OCI-LY7 (cell line): ENCODE data around the gene FRA10AC1. TPM values are rescaled to one million over a fixed set of nuclear protein-coding genes. Genes with fewer than 3 reads are reported as not detected.
A peak's percentile ranks its signal among the peaks of the same experiment; 100 is the strongest.

Source experiments
- BruUV-seq: library from RNA; stranded (reverse); fragments of 400-500 nt; replicated peaks from 2 replicates; lab custom pipeline; 2021; lab: Mats Ljungman, UMichigan
- CTCF ChIA-PET: fragments of 300-600 bp; sonication (Branson Sonifier 250); formaldehyde crosslinking; loops from one replicate; lab custom pipeline; 2022; ENCODE audit warnings: antibody characterized with exemption; ENCODE audit not compliant: unreplicated experiment; lab: Charles Lee
- POLR2A ChIA-PET: fragments of 300-600 bp; sonication (Branson Sonifier 250); formaldehyde crosslinking; loops from one replicate; lab custom pipeline; 2022; ENCODE audit warnings: antibody characterized with exemption; lab: Charles Lee
- DNase-seq: peaks from one replicate; pipeline ENCODE4 v3.0.0-alpha.2; 2015; ENCODE audit warnings: low spot score
- H2AFZ ChIP-seq: fragments of 200-600 bp; sonication (generic), shearing (Covaris generic); 2 replicates; pipeline ENCODE4 v1.6.1; 2014; ENCODE audit warnings: mild to moderate bottlenecking, antibody characterized with exemption, low read length, moderate library complexity
- H3K27ac ChIP-seq: fragments of 200-600 bp; sonication (generic); 2 replicates; pipeline ENCODE4 v1.5.1; 2014; ENCODE audit warnings: mixed run types, low read depth, mild to moderate bottlenecking, moderate library complexity, low read length, inconsistent platforms; ENCODE audit not compliant: poor library complexity, severe bottlenecking
- H3K36me3 ChIP-seq: fragments of 200-600 bp; sonication (generic); 2 replicates; pipeline ENCODE4 v1.6.1; 2014; ENCODE audit warnings: mild to moderate bottlenecking, antibody characterized with exemption, low read length, moderate library complexity, mixed read lengths; ENCODE audit not compliant: insufficient read depth
- H3K4me1 ChIP-seq: fragments of 200-600 bp; sonication (generic); 2 replicates; pipeline ENCODE4 v1.5.1; 2014; ENCODE audit warnings: mild to moderate bottlenecking, low read length; ENCODE audit not compliant: insufficient read depth, poor library complexity, severe bottlenecking
- H3K4me2 ChIP-seq: fragments of 200-600 bp; sonication (generic); 2 replicates; pipeline ENCODE4 v1.6.1; 2014; ENCODE audit warnings: mild to moderate bottlenecking, low read length
- H3K4me3 ChIP-seq: fragments of 200-600 bp; sonication (generic); 2 replicates; pipeline ENCODE4 v1.5.1; 2014; ENCODE audit warnings: mild to moderate bottlenecking, low read depth, low read length; ENCODE audit not compliant: poor library complexity, severe bottlenecking
- H3K79me2 ChIP-seq: fragments of 200-600 bp; sonication (generic); 2 replicates; pipeline ENCODE4 v1.6.1; 2016; ENCODE audit warnings: low read depth, mild to moderate bottlenecking, low read length, moderate library complexity, mixed read lengths; ENCODE audit not compliant: insufficient read depth
- H3K9me2 ChIP-seq: fragments of 200-600 bp; sonication (generic); 2 replicates; pipeline ENCODE4 v1.6.1; 2016; ENCODE audit warnings: mild to moderate bottlenecking, low read length, mixed read lengths; ENCODE audit not compliant: insufficient read depth
- H3K9me3 ChIP-seq: fragments of 200-600 bp; sonication (generic); 2 replicates; pipeline ENCODE4 v1.6.1; 2014; ENCODE audit warnings: mild to moderate bottlenecking, mixed run types, low read length, mixed read lengths
- H4K20me1 ChIP-seq: fragments of 200-600 bp; sonication (generic); 2 replicates; pipeline ENCODE4 v1.6.1; 2014; ENCODE audit warnings: mild to moderate bottlenecking, antibody characterized with exemption, low read length, moderate library complexity, mixed read lengths; ENCODE audit not compliant: insufficient read depth
- EZH2phosphoT487 ChIP-seq: fragments of 200-600 bp; sonication (generic); IDR thresholded peaks from 2 replicates; pipeline ENCODE4 v1.6.1; 2018; ENCODE audit warnings: low read depth, borderline replicate concordance, mild to moderate bottlenecking, mixed run types, antibody characterized with exemption, low read length, moderate library complexity, mixed read lengths
- intact Hi-C: fragments of 100-400 bp; cut with micrococcal nuclease; formaldehyde crosslinking; loops from one replicate; pipeline ENCODE4 v1.10.0; 2022; ENCODE audit not compliant: unreplicated experiment
- total RNA-seq, 2 experiments: library from RNA; depleted of rRNA in 1 of 2; stranded (reverse); fragments of >200 nt in 1 of 2; shearing (Covaris generic) in 1 of 2; gene quantifications; 2 replicates each; pipeline ENCODE4 v1.2.3, GENCODE V29; 2014 to 2022
- TF ChIP-seq, protein P1 (sequence below): fragments of 200-600 bp; sonication (generic); conservative IDR thresholded peaks from 2 replicates; pipeline ENCODE4 v1.5.1; 2014; ENCODE audit warnings: mild to moderate bottlenecking, antibody characterized with exemption, low read length, moderate library complexity, mixed read lengths

Gene FRA10AC1
- total RNA-seq, 2 experiments from 2014 or later = 11.9 to 30.2 TPM

DNA sequence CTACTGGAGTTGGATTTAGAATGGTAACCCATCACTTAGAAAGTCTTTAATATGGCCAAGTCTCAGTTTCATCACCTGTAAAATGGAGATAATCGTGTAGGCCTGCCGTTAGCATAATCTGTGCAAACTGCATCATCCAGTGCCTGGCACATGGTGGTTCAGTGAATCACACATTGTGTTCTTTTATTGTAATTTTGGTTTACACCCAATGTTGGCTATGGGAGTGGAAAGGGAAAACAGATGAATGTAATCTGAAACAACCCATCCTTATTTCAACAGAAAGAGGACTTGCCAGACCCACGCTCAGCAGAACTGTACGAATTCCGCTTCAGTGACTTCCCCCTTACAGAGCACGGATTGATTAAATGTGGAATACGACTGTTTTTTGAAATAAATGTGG is 62.6 kb downstream of the FRA10AC1 start:
- POLR2A ChIA-PET = interaction anchor here (0.6 kb wide), 1 partner anchor 85 kb away, joined by 3 read pairs; no protein-coding TSS in a partner anchor
- CTCF ChIA-PET = no interaction called here
- no peaks in the 10 kb centered on the region for H3K79me2 ChIP-seq
- H3K27ac ChIP-seq = no peak overlapping the region
- no TSS peak for BruUV-seq
- H3K9me3 ChIP-seq = no peaks in the 10 kb centered on the region
- no peak overlapping the region for H2AFZ ChIP-seq
- H4K20me1 ChIP-seq = no peaks in the 10 kb centered on the region
- no peaks in the 10 kb centered on the region for H3K9me2 ChIP-seq
- H3K4me3 ChIP-seq = no peak overlapping the region
- no peak for TF ChIP-seq EZH2phosphoT487
- TF ChIP-seq, protein P1, sequence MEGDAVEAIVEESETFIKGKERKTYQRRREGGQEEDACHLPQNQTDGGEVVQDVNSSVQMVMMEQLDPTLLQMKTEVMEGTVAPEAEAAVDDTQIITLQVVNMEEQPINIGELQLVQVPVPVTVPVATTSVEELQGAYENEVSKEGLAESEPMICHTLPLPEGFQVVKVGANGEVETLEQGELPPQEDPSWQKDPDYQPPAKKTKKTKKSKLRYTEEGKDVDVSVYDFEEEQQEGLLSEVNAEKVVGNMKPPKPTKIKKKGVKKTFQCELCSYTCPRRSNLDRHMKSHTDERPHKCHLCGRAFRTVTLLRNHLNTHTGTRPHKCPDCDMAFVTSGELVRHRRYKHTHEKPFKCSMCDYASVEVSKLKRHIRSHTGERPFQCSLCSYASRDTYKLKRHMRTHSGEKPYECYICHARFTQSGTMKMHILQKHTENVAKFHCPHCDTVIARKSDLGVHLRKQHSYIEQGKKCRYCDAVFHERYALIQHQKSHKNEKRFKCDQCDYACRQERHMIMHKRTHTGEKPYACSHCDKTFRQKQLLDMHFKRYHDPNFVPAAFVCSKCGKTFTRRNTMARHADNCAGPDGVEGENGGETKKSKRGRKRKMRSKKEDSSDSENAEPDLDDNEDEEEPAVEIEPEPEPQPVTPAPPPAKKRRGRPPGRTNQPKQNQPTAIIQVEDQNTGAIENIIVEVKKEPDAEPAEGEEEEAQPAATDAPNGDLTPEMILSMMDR = no peak
- peaks cover 4% of the 10 kb centered on the region for H3K4me1 ChIP-seq
- no peak for DNase-seq
- no peak overlapping the region for H3K4me2 ChIP-seq
- no peaks in the 10 kb centered on the region for H3K36me3 ChIP-seq
- intact Hi-C loops = no loop called here

DNA sequence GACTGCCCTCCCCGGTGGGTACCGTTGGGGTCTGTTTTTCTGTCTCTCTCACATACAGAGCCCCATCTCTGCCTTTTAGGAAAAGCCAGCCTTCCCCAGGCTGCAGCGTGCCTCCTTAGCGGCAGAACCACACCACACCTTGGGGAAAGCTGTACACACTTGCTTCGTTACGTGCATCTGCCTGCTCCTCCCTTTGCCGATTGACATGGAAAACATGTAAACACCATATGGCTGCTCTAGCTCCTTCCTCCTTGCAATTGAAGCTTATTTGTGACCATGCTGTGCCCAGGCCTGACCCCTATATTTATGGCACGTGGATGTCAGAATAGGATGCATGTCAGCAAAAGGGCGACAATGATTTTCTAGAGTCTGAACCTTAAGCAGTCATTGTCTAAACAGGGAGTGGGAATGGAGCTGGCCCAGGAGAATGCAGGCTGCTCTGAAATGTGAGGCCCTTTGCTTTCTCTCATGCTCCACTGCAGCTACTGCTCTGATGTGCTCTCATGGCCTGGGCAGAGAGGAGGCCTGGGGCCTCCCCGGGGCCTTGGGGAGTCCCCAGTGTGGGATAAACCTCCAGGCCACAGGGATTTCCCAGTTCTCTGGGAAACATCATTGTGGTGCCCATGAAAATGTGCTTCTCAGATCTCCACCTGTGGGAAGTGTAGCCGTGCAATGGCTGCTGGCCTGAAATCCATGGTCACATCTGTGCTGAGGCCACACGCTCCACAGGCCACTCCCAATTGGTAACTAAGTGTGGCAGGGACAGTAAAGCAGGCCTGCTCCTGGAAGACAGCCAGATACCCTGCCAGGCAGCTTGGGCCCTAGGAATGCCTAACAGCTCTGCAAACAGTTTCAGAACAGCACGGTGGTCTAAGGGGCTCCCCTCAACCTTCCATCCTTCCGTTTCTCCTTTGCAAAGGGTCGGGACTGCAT is 71.5 kb downstream of the FRA10AC1 start:
- POLR2A ChIA-PET = interaction anchor here (4.0 kb wide), 1 partner anchor 14 kb away, joined by 17 read pairs; no protein-coding TSS in a partner anchor
- no peak for TF ChIP-seq EZH2phosphoT487
- TF ChIP-seq, protein P1 = no peak
- no peak for DNase-seq
- Histone ChIP-seq H3K27ac (no peak overlapping the region), H4K20me1 (no peaks in the 10 kb centered on the region), H3K9me3 (no peaks in the 10 kb centered on the region), H3K4me1 (peaks cover 33% of the 10 kb centered on the region), H3K9me2 (no peaks in the 10 kb centered on the region), H3K79me2 (no peaks in the 10 kb centered on the region), H3K36me3 (no peaks in the 10 kb centered on the region), H3K4me3 (no peak overlapping the region), H3K4me2 (no peak overlapping the region), H2AFZ (peak overlapping the region; percentile 35; the same call in 1 of the 2 replicates)
- no TSS peak for BruUV-seq
- CTCF ChIA-PET = interaction anchor here (0.5 kb wide), 1 partner anchor 485 kb away, joined by 3 read pairs; no protein-coding TSS in a partner anchor
- intact Hi-C loops = no loop called here
